ENCODE measurements around the gene CGB5. TPM values are rescaled to one million over a fixed set of nuclear protein-coding genes. Genes with fewer than 3 reads are reported as not detected.

Gene CGB5
- total RNA-seq, 3 donors from 2014 or later: not detected

GRCh38 chr19:49006905-49007304, 36.7 kb upstream of the CGB5 start:
- intact Hi-C loops (cut with DNase I, micrococcal nuclease): no loop called here
- DNase-seq: no peak
- Histone ChIP-seq H3K36me3 (ENCODE audit: low read depth) (peaks cover 6% of the 10 kb centered on the region), H3K9me3 (no peaks in the 10 kb centered on the region), H3K4me3 (no peak overlapping the region), H3K4me1 (ENCODE audit: low read depth) (no peaks in the 10 kb centered on the region)
- no peak for ATAC-seq
- no peak for TF ChIP-seq CTCF (IDR thresholded peaks at IDR 0.05)

- Histone ChIP-seq H3K9me3 (no peaks in the 10 kb centered on the region), H3K4me1 (ENCODE audit: low read depth) (no peaks in the 10 kb centered on the region), H3K36me3 (ENCODE audit: low read depth) (peaks cover 6% of the 10 kb centered on the region), H3K4me3 (no peak overlapping the region)
- DNase-seq: no peak
- ATAC-seq: no peak
- intact Hi-C loops (cut with DNase I, micrococcal nuclease): no loop called here
- TF ChIP-seq CTCF (IDR thresholded peaks at IDR 0.05): no peak
Observed at GRCh38 chr19:49009828-49010227, 33.8 kb upstream of the CGB5 start.

- intact Hi-C loops (cut with DNase I, micrococcal nuclease): no loop called here
Observed at GRCh38 chr19:49010453-49010852, 33.2 kb upstream of the CGB5 start.

GRCh38 chr19:49011194-49011593, 32.5 kb upstream of the CGB5 start:
- TF ChIP-seq CTCF (IDR thresholded peaks at IDR 0.05): no peak
- ATAC-seq (no peak), DNase-seq (no peak)
- no peaks in the 10 kb centered on the region for H3K4me1 ChIP-seq (ENCODE audit: low read depth)
- no peaks in the 10 kb centered on the region for H3K9me3 ChIP-seq
- H3K36me3 ChIP-seq (ENCODE audit: low read depth): peaks cover 6% of the 10 kb centered on the region
- H3K4me3 ChIP-seq: no peak overlapping the region
- intact Hi-C loops (cut with DNase I, micrococcal nuclease): no loop called here

More at GRCh38 chr19:49010453-49010852, 33.2 kb upstream of the CGB5 start:
- Histone ChIP-seq H3K4me1 (ENCODE audit: low read depth) (no peaks in the 10 kb centered on the region), H3K9me3 (no peaks in the 10 kb centered on the region), H3K36me3 (ENCODE audit: low read depth) (peaks cover 6% of the 10 kb centered on the region), H3K4me3 (no peak overlapping the region)
- no peak for TF ChIP-seq CTCF (IDR thresholded peaks at IDR 0.05)
- ATAC-seq (no peak), DNase-seq (no peak)

GRCh38 chr19:49014123-49014869, 29.4 kb upstream of the CGB5 start:
- intact Hi-C loops (cut with DNase I, micrococcal nuclease): no loop called here

More at GRCh38 chr19:49014123-49014869, 29.4 kb upstream of the CGB5 start:
- no peak for ATAC-seq
- no peak overlapping the region for H3K4me3 ChIP-seq
- no peak for TF ChIP-seq CTCF (IDR thresholded peaks at IDR 0.05)
- no peaks in the 10 kb centered on the region for H3K9me3 ChIP-seq
- peaks cover 12% of the 10 kb centered on the region for H3K4me1 ChIP-seq (ENCODE audit: low read depth)
- no peak for DNase-seq
- H3K36me3 ChIP-seq (ENCODE audit: low read depth): no peaks in the 10 kb centered on the region
